Epithelial cell of proximal tubule (primary cell): Measurements from ENCODE around the gene USP7. TPM values are rescaled to one million over a fixed set of nuclear protein-coding genes. Genes with fewer than 3 reads are reported as not detected.

ENCODE experiments used
- DNase-seq: peaks from one replicate; pipeline ENCODE4 v3.0.0-alpha.2; 2011; ENCODE audit warnings: low read depth
- H3K4me3 ChIP-seq: 2 replicates; pipeline ENCODE4 v1.5.1; 2011; ENCODE audit warnings: low read depth, mild to moderate bottlenecking, low read length
- total RNA-seq: library from RNA; depleted of rRNA; stranded (reverse); fragments of >200 nt; gene quantifications from 2 replicates; pipeline ENCODE4 v1.2.3, GENCODE V29; 2015
- TF ChIP-seq, protein P1 (sequence below): conservative IDR thresholded peaks from 2 replicates; pipeline ENCODE4 v1.5.1; 2012; ENCODE audit warnings: low read depth, mild to moderate bottlenecking, low read length

The USP7 gene
- total RNA-seq = 58.6 and 91.4 TPM in 2 replicates

DNA sequence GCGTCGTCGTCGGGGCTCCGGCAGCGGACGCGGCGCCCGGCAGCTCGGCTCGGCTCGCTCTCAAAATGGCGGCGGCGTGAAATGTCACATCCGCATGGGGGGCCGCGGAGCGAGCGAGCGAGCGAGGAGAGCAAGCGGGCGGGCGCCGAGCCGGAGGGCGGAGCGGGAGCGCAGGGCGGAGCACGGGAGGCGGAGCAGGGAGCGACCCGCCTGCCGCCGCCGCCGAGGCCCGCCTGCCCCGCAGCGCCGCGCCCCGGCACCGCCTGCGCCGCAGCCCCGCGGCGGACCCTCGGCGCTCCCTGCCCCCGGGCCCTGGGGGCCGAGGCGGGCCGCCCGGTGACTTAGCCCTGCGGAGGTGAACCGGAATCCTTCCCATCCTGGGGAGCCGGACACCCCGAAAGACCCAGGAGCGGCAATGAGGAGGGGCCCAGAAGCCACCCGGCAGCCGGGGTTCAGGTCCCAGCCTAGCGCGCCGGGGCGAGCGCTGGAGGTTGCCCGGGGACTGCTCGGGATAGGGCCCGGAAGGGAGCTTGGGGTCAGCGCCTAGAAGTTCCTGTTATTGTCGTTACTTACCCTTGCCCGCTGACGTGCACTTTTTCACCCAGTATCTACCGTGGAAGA lies at the start of gene USP7:
Gene USP7 (minus strand): TSS at position 86 of the 621 bp plus-strand sequence. CDS start 621 bp downstream, outside the sequence.
- DNase-seq = no peak
- TF ChIP-seq, protein P1, sequence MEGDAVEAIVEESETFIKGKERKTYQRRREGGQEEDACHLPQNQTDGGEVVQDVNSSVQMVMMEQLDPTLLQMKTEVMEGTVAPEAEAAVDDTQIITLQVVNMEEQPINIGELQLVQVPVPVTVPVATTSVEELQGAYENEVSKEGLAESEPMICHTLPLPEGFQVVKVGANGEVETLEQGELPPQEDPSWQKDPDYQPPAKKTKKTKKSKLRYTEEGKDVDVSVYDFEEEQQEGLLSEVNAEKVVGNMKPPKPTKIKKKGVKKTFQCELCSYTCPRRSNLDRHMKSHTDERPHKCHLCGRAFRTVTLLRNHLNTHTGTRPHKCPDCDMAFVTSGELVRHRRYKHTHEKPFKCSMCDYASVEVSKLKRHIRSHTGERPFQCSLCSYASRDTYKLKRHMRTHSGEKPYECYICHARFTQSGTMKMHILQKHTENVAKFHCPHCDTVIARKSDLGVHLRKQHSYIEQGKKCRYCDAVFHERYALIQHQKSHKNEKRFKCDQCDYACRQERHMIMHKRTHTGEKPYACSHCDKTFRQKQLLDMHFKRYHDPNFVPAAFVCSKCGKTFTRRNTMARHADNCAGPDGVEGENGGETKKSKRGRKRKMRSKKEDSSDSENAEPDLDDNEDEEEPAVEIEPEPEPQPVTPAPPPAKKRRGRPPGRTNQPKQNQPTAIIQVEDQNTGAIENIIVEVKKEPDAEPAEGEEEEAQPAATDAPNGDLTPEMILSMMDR = no peak
- H3K4me3 ChIP-seq = peak within 1 kb of the TSS; percentile 86

DNA sequence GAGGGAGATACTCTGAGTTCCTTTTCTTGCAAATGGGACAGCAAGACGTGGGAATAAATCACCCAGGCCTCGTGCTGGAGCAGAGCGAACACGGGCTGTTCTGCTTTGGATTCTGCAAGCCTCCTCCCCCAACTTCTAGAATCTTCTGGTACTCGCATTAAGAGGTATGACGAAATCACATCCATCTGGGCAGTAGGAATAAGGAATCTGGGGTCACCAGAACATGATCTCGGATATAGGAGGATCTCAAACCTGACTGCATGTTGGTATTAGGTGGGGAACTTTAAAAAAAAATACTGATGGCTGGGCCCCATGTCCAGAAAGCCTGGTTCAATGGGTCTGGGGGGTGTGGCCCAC lies 49.8 kb upstream of the USP7 start:
- no peak overlapping the region for H3K4me3 ChIP-seq
- TF ChIP-seq, protein P1 = no peak
- no peak for DNase-seq

DNA sequence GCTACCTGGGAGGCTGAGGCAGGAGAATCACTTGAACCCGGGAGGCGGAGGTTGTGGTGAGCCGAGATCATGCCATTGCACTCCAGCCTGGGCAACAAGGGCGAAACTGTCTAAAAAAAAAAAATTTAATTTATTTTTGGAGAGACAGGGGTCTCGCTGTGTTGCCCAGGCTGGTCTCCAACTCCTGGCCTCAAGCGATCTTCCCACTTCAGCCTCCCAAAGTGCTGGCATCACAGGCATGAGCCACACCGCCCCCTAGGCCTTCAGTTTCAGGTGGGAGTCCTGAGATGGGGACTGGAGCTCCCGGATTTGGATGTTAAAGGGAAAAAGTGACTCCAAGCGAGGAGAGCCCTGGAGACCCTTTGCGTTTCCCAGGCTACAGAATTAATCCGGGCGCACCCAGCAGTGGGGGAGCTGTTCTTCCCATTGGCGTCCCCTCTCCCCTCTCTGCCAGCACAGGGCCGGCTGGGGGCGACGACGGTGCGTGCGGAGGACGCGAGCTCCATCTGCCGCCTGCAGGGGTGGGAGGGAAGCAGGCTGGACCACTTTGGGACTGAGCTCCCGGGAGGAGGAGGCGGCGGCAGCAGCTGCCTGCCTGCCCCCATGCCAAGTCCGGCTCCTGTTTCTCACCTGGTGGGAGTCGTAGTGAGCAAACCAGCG lies 49.3 kb upstream of the USP7 start:
- H3K4me3 ChIP-seq = no peak overlapping the region
- no peak for DNase-seq
- TF ChIP-seq, protein P1 = no peak

DNA sequence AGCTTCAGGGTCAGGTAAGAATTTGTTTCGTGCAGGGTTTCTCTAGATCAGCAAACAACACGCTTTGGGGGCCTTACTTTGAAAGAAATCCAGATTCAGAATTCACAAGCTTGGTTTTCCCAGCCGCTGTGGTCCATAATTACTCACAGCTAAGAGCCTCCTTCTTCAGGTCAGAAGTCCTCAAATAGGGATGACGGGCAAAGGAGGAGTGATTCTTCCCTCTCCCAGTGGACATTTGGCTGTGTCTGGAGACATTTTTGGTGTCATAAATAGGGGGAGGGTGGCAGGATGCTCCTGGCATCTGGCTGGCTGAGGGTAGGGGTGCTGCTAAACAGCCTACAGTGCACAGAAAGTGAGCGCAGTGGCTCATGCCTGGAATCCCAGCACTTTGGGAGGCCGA lies 48.6 kb upstream of the USP7 start:
- no peak overlapping the region for H3K4me3 ChIP-seq
- TF ChIP-seq, protein P1 = no peak
- no peak for DNase-seq

DNA sequence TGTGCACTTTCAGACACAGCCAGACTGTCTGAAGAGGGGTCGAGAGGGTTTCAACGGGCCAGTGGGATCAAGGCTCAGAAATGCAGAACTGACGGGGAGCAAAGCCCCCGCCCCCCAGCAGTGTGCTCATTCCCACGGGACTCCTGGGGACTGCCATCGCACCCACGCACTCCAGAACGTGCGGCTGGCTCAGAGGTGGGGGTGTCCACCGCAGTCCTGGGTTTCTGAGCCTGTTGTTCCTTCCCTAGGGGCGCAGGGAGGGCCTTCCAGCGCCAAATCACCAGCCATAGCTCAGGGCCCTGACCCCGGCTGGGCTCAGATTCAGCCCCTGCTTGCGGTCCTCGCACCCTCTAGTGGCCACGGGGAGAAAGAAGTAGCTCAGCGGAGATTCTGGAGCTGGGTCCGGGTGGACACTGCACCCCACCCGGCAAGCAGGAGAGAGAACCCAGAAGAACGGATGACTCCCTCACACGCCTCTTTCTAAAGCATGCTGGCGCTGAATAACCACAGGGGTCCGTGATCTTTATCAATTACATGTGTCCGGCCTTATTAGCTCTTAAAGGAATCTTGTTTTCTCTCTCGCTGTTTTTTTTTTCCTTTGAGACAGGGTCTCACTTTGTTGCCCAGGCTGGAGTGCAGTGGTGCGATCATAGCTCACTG lies 45.0 kb upstream of the USP7 start:
- peak overlapping the region; percentile 54 for H3K4me3 ChIP-seq
- no peak for DNase-seq

DNA sequence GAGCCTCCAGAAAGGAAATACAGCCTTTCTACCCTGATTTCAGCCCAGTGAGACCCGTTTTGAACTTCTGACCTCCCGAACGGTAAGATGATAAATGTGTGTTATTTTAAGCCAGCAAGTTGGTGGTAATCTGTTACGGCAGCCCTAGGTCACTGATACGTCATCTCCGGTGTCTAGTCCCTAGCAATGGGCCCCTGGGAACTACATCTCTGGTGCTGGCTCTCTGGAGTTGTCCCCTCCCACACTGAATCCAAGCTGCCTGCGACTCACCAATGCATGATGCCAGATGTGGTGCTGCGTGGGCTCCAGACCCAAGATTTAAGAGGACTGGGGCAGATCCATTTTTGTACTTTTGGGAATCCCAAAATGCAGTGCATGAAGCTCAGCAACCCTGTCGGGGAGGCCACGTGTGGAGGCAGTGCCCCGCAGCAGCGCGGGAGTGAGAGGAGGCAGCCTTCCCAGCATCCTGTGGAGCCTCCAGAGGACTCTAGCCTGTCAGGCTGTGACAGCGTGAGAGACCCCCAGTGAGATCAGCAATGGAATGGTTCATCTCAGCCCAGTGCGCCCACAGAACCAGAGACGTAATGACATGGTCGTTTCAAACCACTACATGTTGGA lies 43.6 kb upstream of the USP7 start:
- no peak for DNase-seq
- no peak overlapping the region for H3K4me3 ChIP-seq
- TF ChIP-seq, protein P1 = no peak

More for the DNA sequence above, 45.0 kb upstream of the USP7 start:
- TF ChIP-seq, protein P1 = peak; percentile 82
